Skeletal muscle tissue (tissue), 4 donors: ENCODE data around the gene MTUS2. TPM values are rescaled to one million over a fixed set of nuclear protein-coding genes. Genes with fewer than 3 reads are reported as not detected.
A peak's percentile ranks its signal among the peaks of the same experiment; 100 is the strongest.

Experiments used
- H3K27ac ChIP-seq: one replicate; pipeline ENCODE4 v1.7.0; 2013; ENCODE audit warnings: mild to moderate bottlenecking, low read depth, low read length, inconsistent platforms
- H3K27me3 ChIP-seq, 3 donors: one replicate each; pipeline ENCODE4 v1.7.0; 2013; ENCODE audit warnings: low read length in 3 of 3; ENCODE audit not compliant: control insufficient read depth in 3 of 3, insufficient read depth in 3 of 3
- H3K36me3 ChIP-seq, 3 donors: one replicate each; pipeline ENCODE4 v1.7.0; 2013; ENCODE audit warnings: low read length in 3 of 3; ENCODE audit not compliant: control insufficient read depth in 3 of 3, insufficient read depth in 3 of 3
- H3K4me1 ChIP-seq, 3 donors: one replicate each; pipeline ENCODE4 v1.7.0; 2013; ENCODE audit warnings: low read length in 3 of 3, mild to moderate bottlenecking in 3 of 3; ENCODE audit not compliant: control insufficient read depth in 3 of 3, insufficient read depth in 3 of 3
- H3K4me3 ChIP-seq, 3 donors: one replicate each; pipeline ENCODE4 v1.7.0; 2013; ENCODE audit warnings: low read length in 3 of 3
- H3K9ac ChIP-seq, 3 donors: one replicate each; pipeline ENCODE4 v1.7.0; 2013; ENCODE audit warnings: low read length in 3 of 3, mild to moderate bottlenecking in 3 of 3, moderate library complexity in 2 of 3, low read depth in 1 of 3
- H3K9me3 ChIP-seq, 3 donors: one replicate each; pipeline ENCODE4 v1.7.0; 2013; ENCODE audit warnings: low read length in 3 of 3; ENCODE audit not compliant: control insufficient read depth in 3 of 3
- total RNA-seq: library from RNA; depleted of rRNA; stranded (reverse); fragments of >200 nt; gene quantifications from one replicate; pipeline ENCODE4 v1.2.3, GENCODE V29; 2014
- donor health status: Osteomylitis.

Gene MTUS2
- total RNA-seq, 1 donor from 2014 or later: 4.2 TPM

DNA sequence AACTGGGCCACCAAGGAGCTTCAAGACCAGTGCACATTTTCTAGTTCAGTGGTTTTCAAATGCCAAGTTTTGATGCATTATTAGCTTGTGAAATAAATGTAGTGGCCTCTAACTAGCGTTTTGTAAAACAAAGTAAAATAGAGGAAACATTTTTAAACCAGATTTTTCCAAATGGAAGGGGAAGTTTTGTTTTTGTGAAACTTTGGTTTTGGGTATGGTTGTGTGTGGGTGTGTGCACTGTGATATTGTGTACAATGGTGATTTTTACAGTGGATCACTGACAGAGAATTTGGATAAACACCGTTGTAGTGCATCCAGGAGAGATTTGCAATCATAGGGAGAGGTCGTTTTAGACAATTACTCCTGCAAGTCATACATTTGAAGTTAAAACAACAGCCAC is 666.4 kb downstream of the MTUS2 start:
- H3K9ac ChIP-seq: no peak overlapping the region
- no peak overlapping the region for H3K4me3 ChIP-seq

GRCh38 chr13:29487466-29488454 is 667.6 kb downstream of the MTUS2 start:
- H3K27ac ChIP-seq: no peak overlapping the region
- no peaks in the 10 kb centered on the region for H3K9me3 ChIP-seq
- peaks cover 3 to 8% (median 4%) of the 10 kb centered on the region in 3 donors for H3K27me3 ChIP-seq
- H3K4me3 ChIP-seq: no peak overlapping the region
- no peaks in the 10 kb centered on the region for H3K36me3 ChIP-seq
- H3K4me1 ChIP-seq: no peaks in the 10 kb centered on the region
- H3K9ac ChIP-seq: no peak overlapping the region

More for the DNA sequence above, 666.4 kb downstream of the MTUS2 start:
- Histone ChIP-seq H3K27ac (no peak overlapping the region), H3K27me3 (peaks cover 2 to 4% (median 3%) of the 10 kb centered on the region in 3 donors), H3K36me3 (no peaks in the 10 kb centered on the region), H3K4me1 (no peaks in the 10 kb centered on the region), H3K9me3 (no peaks in the 10 kb centered on the region)

DNA sequence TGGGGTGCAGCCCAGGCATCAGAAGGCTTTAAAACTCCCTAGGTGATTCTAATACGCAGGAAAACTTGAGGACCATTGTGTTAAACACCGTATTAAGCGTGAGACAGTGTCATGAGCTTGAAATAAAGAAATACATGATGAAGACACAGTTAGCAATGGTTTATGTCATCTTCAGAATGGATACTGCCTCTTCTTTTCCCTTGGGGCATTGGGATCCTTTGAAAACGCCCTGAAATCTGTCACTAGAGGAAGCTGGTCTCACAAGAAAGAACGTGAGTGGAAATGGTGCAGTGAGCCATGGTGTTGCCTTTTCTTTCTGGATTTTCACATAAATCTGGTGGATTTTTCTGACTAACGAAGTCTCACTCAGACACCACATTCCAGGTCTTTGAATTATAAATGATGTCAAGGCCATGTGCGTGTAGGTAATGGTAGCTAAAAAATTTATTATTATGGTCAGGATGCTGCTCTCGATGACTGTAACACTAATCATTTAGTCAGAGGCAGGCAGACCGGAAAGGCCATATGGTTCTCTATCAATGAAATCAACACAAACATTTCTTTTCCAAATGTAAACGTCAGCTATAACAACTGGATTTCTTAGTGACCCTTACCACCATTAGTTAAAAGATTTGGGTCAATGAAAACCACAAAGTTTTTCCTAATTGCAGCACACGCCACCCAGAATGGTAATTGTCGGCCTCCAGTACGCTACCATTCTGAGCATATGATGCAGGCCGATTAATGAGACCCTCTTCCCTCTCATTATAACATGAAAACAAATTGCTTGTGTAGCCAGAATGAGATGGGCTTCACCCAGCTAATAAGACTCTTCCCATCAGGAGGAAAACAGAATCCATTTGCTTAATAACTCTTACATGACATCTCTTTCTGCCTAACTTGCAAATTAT is 669.8 kb downstream of the MTUS2 start:
- H3K27me3 ChIP-seq: peaks cover 4 to 8% (median 8%) of the 10 kb centered on the region in 3 donors
- H3K36me3 ChIP-seq: no peaks in the 10 kb centered on the region
- H3K4me3 ChIP-seq: no peak overlapping the region
- no peaks in the 10 kb centered on the region for H3K4me1 ChIP-seq
- no peak overlapping the region for H3K27ac ChIP-seq
- H3K9ac ChIP-seq: no peak overlapping the region
- no peaks in the 10 kb centered on the region for H3K9me3 ChIP-seq

- Histone ChIP-seq H3K27ac (no peak overlapping the region), H3K36me3 (no peaks in the 10 kb centered on the region), H3K4me1 (no peaks in the 10 kb centered on the region), H3K9ac (no peak overlapping the region), H3K9me3 (no peaks in the 10 kb centered on the region), H3K4me3 (no peak overlapping the region), H3K27me3 (peaks cover 4 to 8% (median 8%) of the 10 kb centered on the region in 3 donors)
Observed at GRCh38 chr13:29490561-29490885, 670.4 kb downstream of the MTUS2 start.

DNA sequence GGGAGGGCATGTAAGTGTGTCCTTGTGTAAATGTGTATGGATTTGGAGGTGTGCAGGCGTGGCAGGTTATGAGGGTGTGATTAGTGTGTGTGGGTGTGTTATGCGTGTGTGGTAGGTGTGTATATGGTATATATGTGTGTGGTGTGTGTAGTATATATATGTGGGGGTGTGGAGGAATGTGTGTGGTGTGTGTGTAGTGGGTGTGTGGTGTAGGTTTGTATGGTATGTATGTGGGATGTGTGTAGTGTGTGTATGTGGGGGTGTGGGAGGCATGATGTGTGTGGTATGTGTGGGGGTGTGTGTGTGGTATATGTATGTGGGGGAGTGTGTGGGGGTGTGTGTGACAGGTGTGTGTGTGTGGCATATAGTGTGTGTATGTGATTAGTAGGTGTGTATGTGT is 671.1 kb downstream of the MTUS2 start:
- Histone ChIP-seq H3K27ac (no peak overlapping the region), H3K9ac (no peak overlapping the region), H3K4me3 (no peak overlapping the region), H3K27me3 (peaks cover 8% of the 10 kb centered on the region in 3 donors), H3K4me1 (peaks cover 1 to 4% (median 4%) of the 10 kb centered on the region in 3 donors), H3K36me3 (no peaks in the 10 kb centered on the region), H3K9me3 (no peaks in the 10 kb centered on the region)

DNA sequence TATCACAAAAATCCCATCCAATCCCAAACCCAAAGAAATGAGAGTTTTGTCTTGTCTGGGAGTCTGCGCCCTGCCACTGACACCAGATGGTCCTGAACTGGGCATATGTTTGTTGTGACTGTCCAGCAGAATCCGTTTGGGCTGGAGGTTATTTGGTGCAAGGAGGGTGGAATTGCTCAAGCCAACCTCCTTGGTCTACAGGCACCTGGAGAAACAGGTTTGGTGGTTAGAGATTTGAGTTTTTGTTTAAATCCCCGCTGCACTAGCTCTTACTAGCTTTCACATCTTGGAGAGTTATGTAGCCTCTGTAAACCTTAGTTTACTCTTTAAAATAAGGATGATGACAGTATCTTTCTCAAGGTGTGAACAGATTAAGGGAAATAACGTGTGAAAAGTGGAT is 673.7 kb downstream of the MTUS2 start:
- Histone ChIP-seq H3K27ac (no peak overlapping the region), H3K27me3 (peaks cover 7 to 21% (median 8%) of the 10 kb centered on the region in 3 donors)

DNA sequence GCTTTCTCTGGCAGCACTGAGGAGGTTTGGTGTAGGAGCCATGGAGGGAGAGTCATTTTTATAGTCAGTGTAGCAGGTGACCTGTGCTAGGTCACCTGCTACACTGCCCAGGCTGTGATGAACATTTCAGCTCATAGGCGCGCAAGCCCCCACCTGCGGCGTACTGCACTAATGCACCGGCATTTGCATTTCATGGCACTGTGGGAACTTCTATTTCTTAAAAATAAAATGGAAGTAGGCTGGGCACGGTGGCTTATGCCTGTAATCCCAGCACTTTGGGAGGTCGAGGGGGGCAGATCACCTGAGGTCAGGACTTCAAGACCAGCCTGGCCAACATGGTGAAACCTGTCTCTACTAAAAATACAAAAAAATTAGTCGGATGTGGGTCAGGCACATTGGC is 674.4 kb downstream of the MTUS2 start:
- no peak overlapping the region for H3K4me3 ChIP-seq
- H3K27ac ChIP-seq: no peak overlapping the region
- peaks cover 7 to 26% (median 8%) of the 10 kb centered on the region in 3 donors for H3K27me3 ChIP-seq
- peaks cover 8 to 13% (median 11%) of the 10 kb centered on the region in 3 donors for H3K4me1 ChIP-seq
- no peaks in the 10 kb centered on the region for H3K9me3 ChIP-seq
- H3K36me3 ChIP-seq: no peaks in the 10 kb centered on the region
- no peak overlapping the region for H3K9ac ChIP-seq

More for the DNA sequence above, 673.7 kb downstream of the MTUS2 start:
- Histone ChIP-seq H3K4me1 (peaks cover 8 to 13% (median 11%) of the 10 kb centered on the region in 3 donors), H3K4me3 (no peak overlapping the region), H3K9me3 (no peaks in the 10 kb centered on the region), H3K36me3 (no peaks in the 10 kb centered on the region), H3K9ac (no peak overlapping the region)

DNA sequence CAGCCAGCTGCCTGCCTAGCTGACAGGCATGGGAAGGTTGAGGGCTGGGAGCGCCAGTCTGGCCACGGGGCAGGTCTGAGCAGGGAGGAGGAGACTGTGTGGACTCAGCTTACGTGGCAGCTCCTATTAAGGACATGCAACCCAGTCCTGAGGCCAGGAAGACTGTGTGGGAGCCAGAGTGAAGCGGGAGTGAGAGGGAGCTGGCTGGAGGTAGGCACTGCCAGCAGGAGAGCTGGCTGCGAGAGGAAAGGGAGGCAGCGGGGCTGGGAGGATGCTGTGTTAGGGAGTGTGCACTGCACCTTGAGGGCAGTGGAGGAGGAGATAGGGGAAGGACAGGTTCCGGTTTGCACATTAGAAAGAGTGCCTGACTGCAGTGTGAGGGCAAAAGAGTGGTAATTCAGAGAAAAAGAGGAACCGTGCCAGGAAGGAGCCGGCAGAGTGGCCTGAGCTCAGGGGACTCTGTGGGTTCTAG is 676.1 kb downstream of the MTUS2 start:
- Histone ChIP-seq H3K27ac (no peak overlapping the region), H3K9ac (no peak overlapping the region), H3K4me1 (peaks cover 8 to 13% (median 11%) of the 10 kb centered on the region in 3 donors), H3K36me3 (no peaks in the 10 kb centered on the region), H3K9me3 (no peaks in the 10 kb centered on the region), H3K4me3 (no peak overlapping the region), H3K27me3 (peaks cover 7 to 33% (median 8%) of the 10 kb centered on the region in 3 donors)

- Histone ChIP-seq H3K9ac (no peak overlapping the region), H3K27ac (peak overlapping the region; percentile 2), H3K4me3 (no peak overlapping the region), H3K36me3 (no peaks in the 10 kb centered on the region), H3K9me3 (no peaks in the 10 kb centered on the region), H3K4me1 (peaks cover 8 to 13% (median 11%) of the 10 kb centered on the region in 3 donors), H3K27me3 (peaks cover 7 to 42% (median 9%) of the 10 kb centered on the region in 3 donors)
Observed at GRCh38 chr13:29497137-29497654, 677.1 kb downstream of the MTUS2 start.
